ENCODE data around the gene FAM200A. TPM values are rescaled to one million over a fixed set of nuclear protein-coding genes. Genes with fewer than 3 reads are reported as not detected.

FAM200A gene
- total RNA-seq, 1 experiment from 2014 or later = 4.7 TPM

- BruUV-seq (replicated peaks) = no TSS peak
- Histone ChIP-seq H3K4me1 (ENCODE audit: control insufficient read depth in 1 of 2, insufficient read depth in 2 of 2, low read length in 2 of 2) (peaks cover 16 to 40% of the 10 kb centered on the region in 2 experiments), H3K9ac (ENCODE audit: low read length) (peak overlapping the region; percentile 96), H3K36me3 (ENCODE audit: control insufficient read depth in 1 of 2, insufficient read depth in 2 of 2, low read length in 2 of 2) (peaks cover 12 to 22% of the 10 kb centered on the region in 2 experiments), H3K9me2 (ENCODE audit: insufficient read depth) (no peaks in the 10 kb centered on the region), H3K27me3 (ENCODE audit: insufficient read depth, low read length) (no peaks in the 10 kb centered on the region), H3K9me3 (ENCODE audit: control insufficient read depth in 1 of 2, insufficient read depth in 1 of 2, low read depth in 1 of 2, low read length in 2 of 2) (no peaks in the 10 kb centered on the region), H3K79me2 (ENCODE audit: insufficient read depth, low read length) (peaks cover 58% of the 10 kb centered on the region), H4K20me1 (ENCODE audit: insufficient read depth) (no peaks in the 10 kb centered on the region), H3K27ac (ENCODE audit: low read depth, low read length) (peak overlapping the region; percentile 93; the same call in 1 of the 2 replicates), H3K4me3 (replicated peaks in 1 of 2; ENCODE audit: low read depth in 1 of 2, low read length in 2 of 2) (peak overlapping the region; percentile 90 to 95), H2AFZ (ENCODE audit: low read depth, low read length, poor library complexity, severe bottlenecking) (no peak overlapping the region), H3K4me2 (ENCODE audit: low read length) (peak overlapping the region; percentile 79)
- no peak for ATAC-seq
- no peak for TF ChIP-seq JUND (IDR thresholded peaks at IDR 0.05)
- no peak for TF ChIP-seq RAD21 (IDR thresholded peaks at IDR 0.05; ENCODE audit: low read depth)
- TF ChIP-seq YY1 (IDR thresholded peaks at IDR 0.05; ENCODE audit: extremely low read depth, insufficient replicate concordance, low read depth, low read length) = no peak
- no peak for TF ChIP-seq SP1 (IDR thresholded peaks at IDR 0.05; ENCODE audit: low read depth)
- no peak for TF ChIP-seq REST (IDR thresholded peaks at IDR 0.05; ENCODE audit: low read depth)
- ChIA-PET CTCF (no interaction called here), POLR2A (interaction anchor here (1.4 kb wide), 1 partner anchor 84 kb away, joined by 5 read pairs; no protein-coding TSS in a partner anchor), RAD21 (ENCODE audit: low non-redundant PET in 1 of 2, low total read pairs in 2 of 2, uncharacterized antibody in 2 of 2, unreplicated experiment in 2 of 2) (no interaction called here)
- DNase-seq (ENCODE audit: low read depth, low spot score) = no peak
- intact Hi-C loops (cut with micrococcal nuclease) = loop anchor here (5.0 kb wide), 1 partner anchor 60 kb away; the partner anchor contains the start of gene ZSCAN25
These were observed 5.3 kb upstream of the FAM200A start for GRCh38 chr7:99557196-99557607.

- H3K27me3 ChIP-seq (ENCODE audit: insufficient read depth, low read length) = no peaks in the 10 kb centered on the region
- ChIA-PET POLR2A (no interaction called here), CTCF (no interaction called here), RAD21 (ENCODE audit: low non-redundant PET in 1 of 2, low total read pairs in 2 of 2, uncharacterized antibody in 2 of 2, unreplicated experiment in 2 of 2) (no interaction called here)
- H3K9ac ChIP-seq (ENCODE audit: low read length) = no peak overlapping the region
- no peak overlapping the region for H3K27ac ChIP-seq (ENCODE audit: low read depth, low read length)
- intact Hi-C loops (cut with micrococcal nuclease) = loop anchor here (5.0 kb wide), 1 partner anchor 62 kb away; the partner anchor contains the start of gene ZSCAN25
- ATAC-seq = no peak
- H3K4me3 ChIP-seq (replicated peaks in 1 of 2; ENCODE audit: low read depth in 1 of 2, low read length in 2 of 2) = no peak overlapping the region
- H3K79me2 ChIP-seq (ENCODE audit: insufficient read depth, low read length) = peaks cover 47% of the 10 kb centered on the region
- BruUV-seq (replicated peaks) = no TSS peak
- peaks cover 2 to 3% of the 10 kb centered on the region in 2 experiments; a peak in 1 of 4 replicates for H3K36me3 ChIP-seq (ENCODE audit: control insufficient read depth in 1 of 2, insufficient read depth in 2 of 2, low read length in 2 of 2)
- H4K20me1 ChIP-seq (ENCODE audit: insufficient read depth) = no peaks in the 10 kb centered on the region
- no peak for DNase-seq (ENCODE audit: low read depth, low spot score)
- H3K9me3 ChIP-seq (ENCODE audit: control insufficient read depth in 1 of 2, insufficient read depth in 1 of 2, low read depth in 1 of 2, low read length in 2 of 2) = no peaks in the 10 kb centered on the region
- no peaks in the 10 kb centered on the region for H3K9me2 ChIP-seq (ENCODE audit: insufficient read depth)
- peaks cover 10 to 29% of the 10 kb centered on the region in 2 experiments for H3K4me1 ChIP-seq (ENCODE audit: control insufficient read depth in 1 of 2, insufficient read depth in 2 of 2, low read length in 2 of 2)
- no peak overlapping the region for H3K4me2 ChIP-seq (ENCODE audit: low read length)
- H2AFZ ChIP-seq (ENCODE audit: low read depth, low read length, poor library complexity, severe bottlenecking) = no peak overlapping the region
- no peak for TF ChIP-seq EGR1 (IDR thresholded peaks at IDR 0.05; ENCODE audit: low read depth)
- no peak for TF ChIP-seq ZFX (IDR thresholded peaks at IDR 0.05)
- TF ChIP-seq SP1 (IDR thresholded peaks at IDR 0.05; ENCODE audit: low read depth) = no peak
- TF ChIP-seq POLR2A (IDR thresholded peaks at IDR 0.05; ENCODE audit: borderline replicate concordance, extremely low read depth, insufficient read depth, insufficient read length) = no peak
- no peak for TF ChIP-seq EZH2 (IDR thresholded peaks at IDR 0.05)
- no peak for TF ChIP-seq MAX (IDR thresholded peaks at IDR 0.05)
- TF ChIP-seq RAD21 (IDR thresholded peaks at IDR 0.05; ENCODE audit: low read depth) = no peak
- TF ChIP-seq FOSL1 (IDR thresholded peaks at IDR 0.05; ENCODE audit: low read depth) = no peak
- TF ChIP-seq ZBTB33 (IDR thresholded peaks at IDR 0.05; ENCODE audit: extremely low read depth, insufficient replicate concordance, low read length) = no peak
- TF ChIP-seq ATF3 (IDR thresholded peaks at IDR 0.05) = no peak
These were observed 3.0 kb upstream of the FAM200A start for GRCh38 chr7:99554939-99555338.

Data from HCT116 (cell line).